ENCODE measurements around the gene ODAM.
"Not testable (repeated sequence)": the region's sequence is repeated elsewhere in the genome, so short reads cannot be mapped to it uniquely, and the experiment has no call there.

ODAM gene

GRCh38 chr4:70191647-70192046, 3.9 kb upstream of the ODAM start:
- Mint-ChIP-seq H3K9me3 (no peaks in the 10 kb centered on the region), H3K36me3 (ENCODE audit: low read depth) (no peaks in the 10 kb centered on the region), H3K4me3 (no peak overlapping the region), H3K4me1 (ENCODE audit: low read depth) (no peaks in the 10 kb centered on the region), H3K27me3 (ENCODE audit: low read depth) (no peaks in the 10 kb centered on the region), H3K27ac (no peak overlapping the region)
- DNase-seq (ENCODE audit: low spot score): no peak

DNA sequence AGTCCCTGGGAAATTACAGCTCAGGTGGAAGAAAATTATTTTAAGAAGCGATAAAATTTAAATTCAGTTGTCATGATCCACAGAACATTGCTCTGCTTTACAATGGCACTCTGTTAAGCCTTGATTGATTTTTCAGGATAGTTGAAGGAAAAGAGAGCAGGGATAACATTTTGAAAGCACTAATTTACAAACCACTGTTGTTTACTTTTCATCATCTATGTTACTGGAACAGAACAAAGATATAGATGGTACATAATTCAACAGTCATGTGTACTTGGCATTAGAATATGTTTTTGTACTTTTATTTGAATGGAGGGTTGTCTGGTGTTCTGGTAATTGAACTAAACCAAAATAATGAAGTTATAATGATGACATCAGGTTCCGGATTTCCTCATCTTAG, 2.6 kb upstream of the ODAM start:
- Mint-ChIP-seq H3K4me1 (ENCODE audit: low read depth) (no peaks in the 10 kb centered on the region), H3K4me3 (no peak overlapping the region), H3K27me3 (ENCODE audit: low read depth) (no peaks in the 10 kb centered on the region), H3K9me3 (no peaks in the 10 kb centered on the region), H3K27ac (no peak overlapping the region), H3K36me3 (ENCODE audit: low read depth) (no peaks in the 10 kb centered on the region)
- DNase-seq (ENCODE audit: low spot score): no peak

DNA sequence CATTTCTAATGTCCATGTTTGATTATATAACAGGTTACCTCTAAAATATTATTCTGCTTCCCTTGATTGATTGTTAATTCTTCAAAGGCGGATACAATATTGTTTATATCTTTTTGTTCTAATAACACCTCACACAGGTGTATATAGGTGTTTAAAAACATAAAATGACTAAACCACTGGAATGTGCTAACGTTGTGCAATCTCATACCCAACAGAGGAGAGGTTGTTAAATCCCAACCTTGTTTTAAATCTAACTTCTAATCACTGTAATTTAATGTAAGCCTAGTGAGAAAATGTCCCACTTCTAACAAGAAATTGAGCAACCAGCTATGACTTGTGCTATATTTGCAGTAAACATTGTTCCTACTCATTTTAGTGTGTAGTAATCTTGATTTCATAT, 1.3 kb downstream of the ODAM start:
- no peak for DNase-seq (ENCODE audit: low spot score)
- Mint-ChIP-seq H3K4me1 (ENCODE audit: low read depth) (no peaks in the 10 kb centered on the region), H3K27me3 (ENCODE audit: low read depth) (no peaks in the 10 kb centered on the region), H3K27ac (no peak overlapping the region), H3K9me3 (no peaks in the 10 kb centered on the region), H3K4me3 (no peak overlapping the region), H3K36me3 (ENCODE audit: low read depth) (no peaks in the 10 kb centered on the region)

DNA sequence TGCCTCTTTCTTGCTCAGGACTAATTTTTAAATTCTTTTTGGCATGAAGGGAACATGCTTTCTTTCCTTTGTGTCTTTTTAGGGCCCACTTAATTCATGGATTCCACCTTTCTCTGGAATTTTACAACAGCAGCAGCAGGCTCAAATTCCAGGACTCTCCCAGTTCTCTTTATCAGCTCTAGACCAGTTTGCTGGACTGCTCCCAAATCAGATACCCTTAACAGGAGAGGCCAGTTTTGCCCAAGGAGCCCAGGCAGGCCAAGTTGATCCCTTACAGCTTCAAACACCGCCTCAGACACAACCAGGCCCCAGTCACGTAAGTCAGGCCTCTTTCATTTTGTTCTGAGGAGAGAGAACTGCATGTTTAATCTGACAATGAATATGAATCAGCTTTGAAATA, 2.3 kb downstream of the ODAM start:
- DNase-seq (ENCODE audit: low spot score): no peak
- Mint-ChIP-seq H3K4me1 (ENCODE audit: low read depth) (no peaks in the 10 kb centered on the region), H3K4me3 (no peak overlapping the region), H3K9me3 (no peaks in the 10 kb centered on the region), H3K27me3 (ENCODE audit: low read depth) (no peaks in the 10 kb centered on the region), H3K27ac (no peak overlapping the region), H3K36me3 (ENCODE audit: low read depth) (no peaks in the 10 kb centered on the region)

DNA sequence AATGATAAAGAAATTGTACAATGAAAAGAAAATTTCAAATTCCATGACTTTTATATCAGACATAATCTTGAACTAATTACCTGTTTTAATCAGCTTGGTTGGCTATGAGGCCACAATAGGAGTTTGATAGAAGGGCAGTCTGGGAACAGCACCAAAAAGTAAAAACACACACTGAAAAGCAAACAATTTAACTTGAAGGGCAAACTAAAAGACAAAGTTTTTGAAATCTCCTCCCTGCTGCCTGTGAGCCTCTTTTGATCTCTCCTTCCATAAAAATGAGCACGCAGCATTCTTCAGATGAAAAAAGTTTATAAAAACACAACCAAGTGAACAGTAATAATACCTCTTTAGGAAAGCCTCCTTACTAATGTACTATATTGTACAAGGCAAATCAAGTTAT, 8.1 kb downstream of the ODAM start:
- no peaks in the 10 kb centered on the region for H3K27me3 Mint-ChIP-seq (ENCODE audit: low read depth)
- H3K4me3 Mint-ChIP-seq: no peak overlapping the region
- H3K4me1 Mint-ChIP-seq (ENCODE audit: low read depth): no peaks in the 10 kb centered on the region
- H3K27ac Mint-ChIP-seq: no peak overlapping the region
- no peaks in the 10 kb centered on the region for H3K36me3 Mint-ChIP-seq (ENCODE audit: low read depth)
- no peak for DNase-seq (ENCODE audit: low spot score)
- H3K9me3 Mint-ChIP-seq: no peaks in the 10 kb centered on the region

DNA sequence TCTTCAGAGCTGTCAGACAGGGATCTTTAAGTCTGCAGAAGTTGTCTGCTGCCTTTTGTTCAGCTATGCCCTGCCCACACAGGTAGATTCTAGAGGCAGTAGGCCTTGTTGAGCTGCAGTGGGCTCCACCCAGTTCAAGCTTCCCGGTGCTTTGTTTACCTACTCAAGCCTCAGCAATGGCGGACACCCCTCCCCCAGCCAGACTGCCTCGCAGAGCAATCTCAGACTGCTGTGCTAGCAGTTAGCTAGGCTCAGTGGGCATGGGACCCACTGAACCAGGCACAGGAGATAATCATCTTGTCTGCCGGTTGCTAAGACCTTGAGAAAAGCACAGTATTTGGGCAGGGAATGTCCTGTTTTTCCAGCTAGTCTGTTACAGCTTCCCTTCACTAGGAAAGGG, 17.2 kb downstream of the ODAM start:
- not testable (repeated sequence) for DNase-seq (ENCODE audit: low spot score); H3K9me3 Mint-ChIP-seq; H3K27me3 Mint-ChIP-seq (ENCODE audit: low read depth); H3K27ac Mint-ChIP-seq; H3K4me3 Mint-ChIP-seq; H3K36me3 Mint-ChIP-seq (ENCODE audit: low read depth); H3K4me1 Mint-ChIP-seq (ENCODE audit: low read depth)

GRCh38 chr4:70216109-70216508, 20.6 kb downstream of the ODAM start:
- H3K4me3 Mint-ChIP-seq; H3K27me3 Mint-ChIP-seq (ENCODE audit: low read depth); H3K4me1 Mint-ChIP-seq (ENCODE audit: low read depth); DNase-seq (ENCODE audit: low spot score); H3K27ac Mint-ChIP-seq; H3K9me3 Mint-ChIP-seq; H3K36me3 Mint-ChIP-seq (ENCODE audit: low read depth): not testable (repeated sequence)

DNA sequence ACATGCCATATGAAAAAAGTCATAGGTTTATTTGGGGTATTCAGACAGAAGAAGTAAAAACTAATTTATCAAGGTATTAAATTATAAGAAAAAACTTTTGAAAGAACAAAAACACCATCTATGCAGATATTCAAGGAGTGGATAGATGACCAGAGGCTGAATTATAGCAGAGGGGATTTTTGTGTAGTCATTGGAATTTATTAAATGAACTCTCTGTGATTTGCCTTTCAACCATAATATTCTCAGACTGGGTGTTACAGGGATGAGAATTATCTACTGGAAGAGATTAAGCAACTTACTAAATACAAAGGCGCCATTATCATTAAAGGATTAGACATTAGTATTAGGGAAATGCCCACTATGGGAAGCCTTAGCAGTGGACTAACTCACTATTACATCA, 21.0 kb downstream of the ODAM start:
- not testable (repeated sequence) for H3K9me3 Mint-ChIP-seq; H3K4me3 Mint-ChIP-seq; H3K27ac Mint-ChIP-seq; DNase-seq (ENCODE audit: low spot score); H3K4me1 Mint-ChIP-seq (ENCODE audit: low read depth); H3K36me3 Mint-ChIP-seq (ENCODE audit: low read depth); H3K27me3 Mint-ChIP-seq (ENCODE audit: low read depth)

DNA sequence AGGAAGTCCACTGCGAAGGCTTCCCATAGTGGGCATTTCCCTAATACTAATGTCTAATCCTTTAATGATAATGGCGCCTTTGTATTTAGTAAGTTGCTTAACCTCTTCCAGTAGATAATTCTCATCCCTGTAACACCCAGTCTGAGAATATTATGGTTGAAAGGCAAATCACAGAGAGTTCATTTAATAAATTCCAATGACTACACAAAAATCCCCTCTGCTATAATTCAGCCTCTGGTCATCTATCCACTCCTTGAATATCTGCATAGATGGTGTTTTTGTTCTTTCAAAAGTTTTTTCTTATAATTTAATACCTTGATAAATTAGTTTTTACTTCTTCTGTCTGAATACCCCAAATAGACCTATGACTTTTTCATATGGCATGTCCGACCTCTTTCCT, 25.9 kb downstream of the ODAM start:
- H3K27me3 Mint-ChIP-seq (ENCODE audit: low read depth); DNase-seq (ENCODE audit: low spot score); H3K27ac Mint-ChIP-seq; H3K36me3 Mint-ChIP-seq (ENCODE audit: low read depth); H3K9me3 Mint-ChIP-seq; H3K4me3 Mint-ChIP-seq; H3K4me1 Mint-ChIP-seq (ENCODE audit: low read depth): not testable (repeated sequence)

GRCh38 chr4:70221818-70222217, 26.3 kb downstream of the ODAM start:
- not testable (repeated sequence) for H3K4me3 Mint-ChIP-seq; DNase-seq (ENCODE audit: low spot score); H3K27ac Mint-ChIP-seq; H3K9me3 Mint-ChIP-seq; H3K36me3 Mint-ChIP-seq (ENCODE audit: low read depth); H3K27me3 Mint-ChIP-seq (ENCODE audit: low read depth); H3K4me1 Mint-ChIP-seq (ENCODE audit: low read depth)

DNA sequence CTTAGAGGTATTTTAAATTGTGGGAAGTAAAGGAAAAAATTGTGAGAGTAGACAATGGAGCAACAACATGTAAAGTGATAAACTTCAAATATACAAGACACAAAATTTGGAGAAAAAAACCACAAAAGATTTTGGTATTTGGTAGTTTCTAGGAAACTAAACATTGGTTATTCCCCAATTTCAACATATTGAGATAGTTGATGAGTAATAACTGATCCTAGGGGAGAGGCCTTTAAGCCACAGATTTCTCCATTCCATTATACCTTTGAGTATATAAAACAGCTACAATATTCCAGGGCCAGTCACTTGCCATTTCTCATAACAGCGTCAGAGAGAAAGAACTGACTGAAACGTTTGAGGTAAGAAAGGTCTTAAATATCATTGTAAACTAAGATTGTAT, 30.3 kb downstream of the ODAM start, which contains the start of gene FDCSP:
Gene FDCSP, plus strand, starts transcription at position 301 of the 400 bp plus-strand sequence. CDS start 5,071 bp downstream, outside the sequence.
- Mint-ChIP-seq H3K4me3 (no peak within 1 kb of the TSS), H3K27ac (no peak within 1 kb of the TSS), H3K27me3 (ENCODE audit: low read depth) (no peaks in the 10 kb centered on the region), H3K4me1 (ENCODE audit: low read depth) (no peaks in the 10 kb centered on the region), H3K9me3 (no peaks in the 10 kb centered on the region), H3K36me3 (ENCODE audit: low read depth) (no peaks in the 10 kb centered on the region)
- DNase-seq (ENCODE audit: low spot score): no peak

DNA sequence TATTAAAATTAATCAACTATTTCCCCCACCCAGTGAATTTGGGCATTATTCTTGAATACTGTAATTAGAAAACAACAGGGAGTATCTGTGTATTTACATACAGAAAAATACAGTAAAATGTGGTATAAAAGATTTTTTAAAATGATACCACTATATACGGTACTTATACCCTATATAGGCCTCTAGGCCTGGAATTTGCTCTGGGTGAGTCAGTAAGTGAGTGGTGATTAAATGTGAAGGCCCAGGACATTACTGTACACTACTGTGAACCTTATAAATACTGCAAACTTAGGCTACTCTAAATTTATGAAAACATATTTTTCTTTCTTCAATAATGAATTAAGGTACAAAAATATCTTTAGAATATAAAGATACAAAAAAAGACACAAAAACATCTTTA, 40.6 kb downstream of the ODAM start:
- Mint-ChIP-seq H3K27me3 (ENCODE audit: low read depth) (no peaks in the 10 kb centered on the region), H3K9me3 (no peaks in the 10 kb centered on the region), H3K4me3 (no peak overlapping the region), H3K36me3 (ENCODE audit: low read depth) (no peaks in the 10 kb centered on the region), H3K27ac (no peak overlapping the region), H3K4me1 (ENCODE audit: low read depth) (no peaks in the 10 kb centered on the region)
- DNase-seq (ENCODE audit: low spot score): no peak

DNA sequence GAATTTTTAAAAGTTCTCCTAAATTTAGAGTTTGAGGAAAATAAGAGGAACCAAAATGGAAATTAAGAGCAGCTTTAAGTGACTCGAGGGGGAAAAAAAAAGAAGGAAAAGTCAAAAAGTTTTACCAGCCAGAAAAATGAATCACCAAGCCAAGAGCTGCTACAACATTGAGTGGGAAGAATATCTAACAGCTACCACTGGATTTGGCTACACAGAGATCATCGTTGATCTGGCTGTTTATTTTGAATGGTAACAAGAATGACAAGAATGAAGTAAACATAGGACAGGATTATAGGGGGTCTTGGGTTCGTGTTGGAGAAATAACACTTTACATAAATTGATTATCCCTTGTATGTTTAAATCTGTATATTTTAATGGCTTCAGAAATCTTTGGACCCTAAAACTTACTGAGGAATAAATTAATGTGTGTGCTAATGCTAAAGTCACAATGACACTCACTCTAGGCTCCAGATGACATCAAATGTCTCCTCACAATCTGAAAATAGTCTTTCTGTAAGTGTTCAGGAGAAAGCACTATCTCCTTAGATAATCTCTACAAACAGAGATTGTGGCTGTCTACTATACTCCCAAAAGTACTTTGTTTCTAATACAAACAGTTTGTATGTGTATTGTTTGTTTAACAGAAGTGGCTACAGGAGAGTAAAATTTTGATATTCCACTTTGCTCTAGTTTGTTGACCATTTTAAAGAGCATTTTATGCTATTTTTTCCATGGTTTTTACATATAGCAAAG, 43.8 kb downstream of the ODAM start:
- Mint-ChIP-seq H3K27ac (no peak overlapping the region), H3K4me1 (ENCODE audit: low read depth) (no peaks in the 10 kb centered on the region), H3K27me3 (ENCODE audit: low read depth) (no peaks in the 10 kb centered on the region), H3K9me3 (no peaks in the 10 kb centered on the region), H3K36me3 (ENCODE audit: low read depth) (no peaks in the 10 kb centered on the region), H3K4me3 (no peak overlapping the region)
- DNase-seq (ENCODE audit: low spot score): no peak

GRCh38 chr4:70239884-70240591, 44.5 kb downstream of the ODAM start:
- no peaks in the 10 kb centered on the region for H3K36me3 Mint-ChIP-seq (ENCODE audit: low read depth)
- no peaks in the 10 kb centered on the region for H3K9me3 Mint-ChIP-seq
- no peaks in the 10 kb centered on the region for H3K27me3 Mint-ChIP-seq (ENCODE audit: low read depth)
- H3K4me3 Mint-ChIP-seq: no peak overlapping the region
- H3K27ac Mint-ChIP-seq: no peak overlapping the region
- DNase-seq (ENCODE audit: low spot score): no peak
- H3K4me1 Mint-ChIP-seq (ENCODE audit: low read depth): no peaks in the 10 kb centered on the region

- not testable (repeated sequence) for DNase-seq (ENCODE audit: low spot score); H3K4me3 Mint-ChIP-seq; H3K27me3 Mint-ChIP-seq (ENCODE audit: low read depth); H3K27ac Mint-ChIP-seq; H3K4me1 Mint-ChIP-seq (ENCODE audit: low read depth); H3K9me3 Mint-ChIP-seq; H3K36me3 Mint-ChIP-seq (ENCODE audit: low read depth)
These were observed 46.8 kb downstream of the ODAM start, which contains the start of gene CSN3 for GRCh38 chr4:70242297-70242696. TSS of gene CSN3 (plus strand) at chr4:70242597. CDS start at chr4:70244820, 2,223 bp downstream.

Measured in T-helper 2 cell treated with Interferon-gamma antibody and Interleukin-4, amounts not matched to agents 5 μg/mL and 100 μg/mL, for 36 hours (primary cell).